ENCODE data around the gene LPIN1.

Gene LPIN1

DNA sequence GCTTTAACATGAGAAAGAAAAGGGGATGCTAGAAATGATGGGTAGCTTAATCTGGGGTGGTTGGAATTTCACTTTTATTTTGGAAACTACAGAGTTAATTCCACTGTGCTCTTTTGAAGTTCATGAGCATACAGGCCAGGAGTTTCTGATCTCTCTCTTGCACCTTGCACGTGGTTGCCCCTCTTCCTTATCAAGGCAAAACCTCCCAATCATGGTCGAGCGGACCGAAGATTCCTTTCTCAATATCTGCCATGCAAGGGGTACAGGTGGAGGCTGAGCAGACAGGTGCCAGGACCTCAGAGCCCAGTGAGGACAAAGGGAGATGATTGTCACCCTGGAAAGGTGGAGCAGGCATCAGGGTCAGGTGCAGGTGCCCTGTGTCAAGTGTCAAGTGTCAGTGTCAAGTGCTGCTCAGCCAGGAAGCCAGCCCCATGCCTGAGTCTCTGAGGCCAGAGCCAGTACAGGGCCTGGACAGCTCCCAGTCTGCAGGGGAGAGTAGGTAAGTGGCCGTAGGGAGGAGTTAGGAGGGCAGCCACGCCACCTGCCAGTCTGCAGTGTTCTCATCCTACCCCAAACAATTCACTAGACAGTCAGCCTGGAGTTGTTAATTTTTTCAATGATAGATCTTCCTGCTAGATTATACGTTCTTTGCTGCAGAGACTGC lies 42.2 kb downstream of the LPIN1 start:
- no peak overlapping the region for H3K4me3 ChIP-seq (ENCODE audit: low read depth, low read length)
- no peak for DNase-seq (ENCODE audit: low read depth)
- TF ChIP-seq, protein P1, sequence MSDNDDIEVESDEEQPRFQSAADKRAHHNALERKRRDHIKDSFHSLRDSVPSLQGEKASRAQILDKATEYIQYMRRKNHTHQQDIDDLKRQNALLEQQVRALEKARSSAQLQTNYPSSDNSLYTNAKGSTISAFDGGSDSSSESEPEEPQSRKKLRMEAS (IDR thresholded peaks at IDR 0.05; ENCODE audit: low read depth, low read length): no peak
- TF ChIP-seq, protein P2, sequence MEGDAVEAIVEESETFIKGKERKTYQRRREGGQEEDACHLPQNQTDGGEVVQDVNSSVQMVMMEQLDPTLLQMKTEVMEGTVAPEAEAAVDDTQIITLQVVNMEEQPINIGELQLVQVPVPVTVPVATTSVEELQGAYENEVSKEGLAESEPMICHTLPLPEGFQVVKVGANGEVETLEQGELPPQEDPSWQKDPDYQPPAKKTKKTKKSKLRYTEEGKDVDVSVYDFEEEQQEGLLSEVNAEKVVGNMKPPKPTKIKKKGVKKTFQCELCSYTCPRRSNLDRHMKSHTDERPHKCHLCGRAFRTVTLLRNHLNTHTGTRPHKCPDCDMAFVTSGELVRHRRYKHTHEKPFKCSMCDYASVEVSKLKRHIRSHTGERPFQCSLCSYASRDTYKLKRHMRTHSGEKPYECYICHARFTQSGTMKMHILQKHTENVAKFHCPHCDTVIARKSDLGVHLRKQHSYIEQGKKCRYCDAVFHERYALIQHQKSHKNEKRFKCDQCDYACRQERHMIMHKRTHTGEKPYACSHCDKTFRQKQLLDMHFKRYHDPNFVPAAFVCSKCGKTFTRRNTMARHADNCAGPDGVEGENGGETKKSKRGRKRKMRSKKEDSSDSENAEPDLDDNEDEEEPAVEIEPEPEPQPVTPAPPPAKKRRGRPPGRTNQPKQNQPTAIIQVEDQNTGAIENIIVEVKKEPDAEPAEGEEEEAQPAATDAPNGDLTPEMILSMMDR (IDR thresholded peaks at IDR 0.05; ENCODE audit: low read depth, low read length): no peak
- TF ChIP-seq POLR2A (IDR thresholded peaks at IDR 0.05; ENCODE audit: extremely low read depth, insufficient read length) (no peak), MYC (IDR thresholded peaks at IDR 0.05; ENCODE audit: low read depth, low read length) (no peak)

DNA sequence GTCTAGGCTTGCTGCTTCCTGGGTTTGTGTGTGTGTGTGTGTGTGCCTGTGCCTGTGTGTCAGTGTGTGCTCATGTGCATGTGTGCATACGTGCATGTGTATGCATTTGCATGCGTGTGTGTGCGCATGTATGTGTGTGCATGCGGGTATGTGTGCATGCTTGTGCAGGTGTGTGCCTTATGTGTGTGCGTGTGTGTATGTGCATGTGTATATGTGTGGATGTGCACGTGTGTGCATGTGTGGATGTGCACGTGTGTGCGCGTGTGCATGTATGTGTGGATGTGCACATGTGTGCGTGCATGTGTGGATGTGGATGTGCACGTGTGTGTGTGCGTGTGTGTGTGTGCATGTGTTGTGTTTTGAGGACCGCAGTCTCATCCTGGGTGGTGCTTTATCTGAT lies 42.8 kb downstream of the LPIN1 start:
- no peak overlapping the region for H3K4me3 ChIP-seq (ENCODE audit: low read depth, low read length)
- DNase-seq (ENCODE audit: low read depth): no peak
- no peak for TF ChIP-seq MYC (IDR thresholded peaks at IDR 0.05; ENCODE audit: low read depth, low read length)

DNA sequence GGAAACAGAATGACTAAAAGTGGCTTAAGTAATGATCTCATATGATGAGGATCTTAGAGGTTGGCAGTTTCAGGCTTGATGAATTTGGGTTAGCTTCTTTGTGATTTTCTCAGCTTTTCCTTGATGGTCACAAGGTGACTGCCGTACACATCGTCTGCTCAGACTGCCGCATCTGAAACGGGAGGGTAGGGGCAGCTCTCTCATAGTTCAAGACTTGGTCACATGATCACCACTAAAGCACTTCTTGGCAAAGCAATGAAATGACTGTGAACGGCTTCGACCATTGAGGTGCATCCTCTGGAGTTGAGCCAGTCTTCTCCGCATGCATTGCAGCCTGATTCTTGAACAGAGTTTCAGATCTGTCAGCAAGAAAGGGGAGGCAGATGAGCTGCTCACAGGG lies 43.8 kb downstream of the LPIN1 start:
- TF ChIP-seq, protein P2 (IDR thresholded peaks at IDR 0.05; ENCODE audit: low read depth, low read length): no peak
- TF ChIP-seq MYC (IDR thresholded peaks at IDR 0.05; ENCODE audit: low read depth, low read length) (no peak), POLR2A (IDR thresholded peaks at IDR 0.05; ENCODE audit: extremely low read depth, insufficient read length) (no peak)
- TF ChIP-seq, protein P1 (IDR thresholded peaks at IDR 0.05; ENCODE audit: low read depth, low read length): no peak
- no peak for DNase-seq (ENCODE audit: low read depth)
- no peak overlapping the region for H3K4me3 ChIP-seq (ENCODE audit: low read depth, low read length)

DNA sequence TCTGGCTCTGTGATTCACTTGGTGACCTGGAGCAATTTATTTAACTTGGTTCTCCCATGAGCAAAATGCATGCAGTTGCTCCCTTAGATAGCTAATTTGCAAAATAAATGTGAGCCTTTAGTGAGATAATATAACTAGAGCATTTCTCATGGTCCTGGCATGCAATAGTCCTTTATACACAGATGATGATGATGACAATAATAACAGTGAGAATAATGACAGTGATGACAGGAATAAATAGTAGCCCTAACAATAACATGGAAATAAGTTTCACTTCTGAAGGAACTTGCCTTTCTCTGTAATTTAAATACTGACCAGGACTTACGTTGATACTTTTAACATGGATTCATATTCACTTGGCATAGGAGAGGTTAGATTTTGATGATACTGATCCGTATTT lies 49.2 kb downstream of the LPIN1 start:
- TF ChIP-seq, protein P2 (IDR thresholded peaks at IDR 0.05; ENCODE audit: low read depth, low read length): no peak
- TF ChIP-seq, protein P1 (IDR thresholded peaks at IDR 0.05; ENCODE audit: low read depth, low read length): no peak
- TF ChIP-seq MYC (IDR thresholded peaks at IDR 0.05; ENCODE audit: low read depth, low read length): no peak
- TF ChIP-seq POLR2A (IDR thresholded peaks at IDR 0.05; ENCODE audit: extremely low read depth, insufficient read length): no peak
- H3K4me3 ChIP-seq (ENCODE audit: low read depth, low read length): no peak overlapping the region
- no peak for DNase-seq (ENCODE audit: low read depth)

DNA sequence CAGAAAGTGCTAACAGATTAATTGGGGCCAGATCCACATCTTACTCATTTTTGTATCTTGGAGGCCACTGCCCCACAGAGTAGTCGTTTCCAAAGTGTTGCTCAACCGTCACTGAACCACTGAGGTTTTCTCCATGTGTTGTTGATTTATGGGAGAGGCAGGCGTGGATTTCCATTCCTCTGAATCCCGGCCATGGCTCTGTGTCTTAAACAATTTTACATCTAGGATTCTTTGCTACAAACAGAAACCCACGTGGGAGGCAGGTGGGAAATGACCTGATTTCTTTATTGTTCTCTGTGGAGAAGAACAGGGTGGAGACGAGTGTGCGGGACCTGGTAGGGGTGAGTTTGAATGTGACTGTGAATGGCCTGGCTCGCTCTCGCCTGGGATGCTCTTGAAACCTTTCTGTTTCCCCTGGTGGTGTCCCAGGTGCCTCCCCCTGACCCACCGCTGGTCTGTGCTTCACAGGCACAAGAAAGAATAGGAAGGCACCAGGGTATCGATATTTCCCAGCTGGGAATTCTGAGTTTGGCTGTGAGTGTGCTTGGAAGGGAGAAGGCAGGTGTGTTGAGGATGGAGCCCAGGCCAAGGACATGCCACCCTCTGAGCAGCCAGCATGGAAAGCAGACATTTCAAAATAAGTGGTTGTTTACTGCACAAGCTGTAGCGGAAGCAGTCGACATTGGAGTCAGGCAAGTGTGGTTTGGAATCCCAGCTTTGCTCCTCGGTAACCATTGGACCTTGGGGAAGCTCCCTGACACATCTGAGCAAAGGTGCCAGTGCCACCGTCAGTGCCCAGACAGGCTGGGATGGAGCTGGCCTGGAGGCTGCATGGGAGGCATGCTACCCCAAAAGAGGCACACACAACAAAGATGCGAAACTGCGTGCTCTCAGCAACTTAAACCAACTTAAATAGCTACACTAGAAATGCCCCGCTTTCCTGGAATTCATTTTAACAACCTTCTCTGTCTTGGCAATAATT lies 50.0 kb downstream of the LPIN1 start:
- DNase-seq (ENCODE audit: low read depth): no peak
- TF ChIP-seq POLR2A (IDR thresholded peaks at IDR 0.05; ENCODE audit: extremely low read depth, insufficient read length) (no peak), MYC (IDR thresholded peaks at IDR 0.05; ENCODE audit: low read depth, low read length) (no peak)
- TF ChIP-seq, protein P1 (IDR thresholded peaks at IDR 0.05; ENCODE audit: low read depth, low read length): no peak
- TF ChIP-seq, protein P2 (IDR thresholded peaks at IDR 0.05; ENCODE audit: low read depth, low read length): no peak
- no peak overlapping the region for H3K4me3 ChIP-seq (ENCODE audit: low read depth, low read length)

DNA sequence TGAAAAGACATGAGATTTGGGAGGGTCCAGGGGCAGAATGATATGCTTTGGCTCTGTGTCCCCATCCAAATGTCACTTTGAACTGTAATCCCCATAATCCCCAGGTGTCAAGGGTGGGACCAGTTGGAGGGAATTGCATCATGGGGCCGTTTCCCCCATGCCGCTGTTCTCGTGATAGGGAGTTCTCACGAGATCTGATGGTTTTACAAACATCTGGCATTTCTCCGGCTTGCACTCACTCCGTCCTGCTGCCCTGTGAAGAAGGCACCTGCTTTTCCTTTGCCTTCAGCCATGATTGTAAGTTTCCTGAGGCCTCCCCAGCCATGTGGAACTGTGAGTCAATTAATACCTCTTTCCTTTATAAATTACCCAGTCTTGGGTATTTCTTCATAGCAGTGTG lies 51.4 kb downstream of the LPIN1 start:
- DNase-seq (ENCODE audit: low read depth): no peak
- TF ChIP-seq POLR2A (IDR thresholded peaks at IDR 0.05; ENCODE audit: extremely low read depth, insufficient read length) (no peak), MYC (IDR thresholded peaks at IDR 0.05; ENCODE audit: low read depth, low read length) (no peak)
- TF ChIP-seq, protein P1 (IDR thresholded peaks at IDR 0.05; ENCODE audit: low read depth, low read length): no peak
- TF ChIP-seq, protein P2 (IDR thresholded peaks at IDR 0.05; ENCODE audit: low read depth, low read length): no peak
- no peak overlapping the region for H3K4me3 ChIP-seq (ENCODE audit: low read depth, low read length)

Data from NB4 (cell line).